Caco-2 (cell line): ENCODE data around the gene ZDHHC12. TPM values are rescaled to one million over a fixed set of nuclear protein-coding genes. Genes with fewer than 3 reads are reported as not detected.
"Not testable (repeated sequence)": the region's sequence is repeated elsewhere in the genome, so short reads cannot be mapped to it uniquely, and the experiment has no call there.

ENCODE experiments used
- BruUV-seq: library from RNA; stranded (reverse); fragments of 400-500 nt; replicated peaks from 2 replicates; lab custom pipeline; 2021; lab: Mats Ljungman, UMichigan
- CTCF ChIA-PET: fragments of 300-600 bp; sonication (Branson Sonifier 250); formaldehyde crosslinking; loops from one replicate; lab custom pipeline; 2022; ENCODE audit warnings: antibody characterized with exemption; lab: Charles Lee
- POLR2A ChIA-PET: fragments of 300-600 bp; sonication (Branson Sonifier 250); formaldehyde crosslinking; loops from one replicate; lab custom pipeline; 2022; ENCODE audit warnings: antibody characterized with exemption; lab: Charles Lee
- DNase-seq, 2 experiments: peaks; one replicate each; pipeline versions ENCODE4 v3.0.0 to v3.0.0-alpha.2; 2020 to 2022
- H3K27me3 ChIP-seq: replicated peaks from 2 replicates; pipeline ENCODE4 v1.6.0; 2011; ENCODE audit warnings: low read length; ENCODE audit not compliant: control insufficient read depth, insufficient read depth
- H3K36me3 ChIP-seq: 2 replicates; pipeline ENCODE4 v1.5.1; 2011; ENCODE audit warnings: low read length; ENCODE audit not compliant: control insufficient read depth, insufficient read depth
- H3K4me1 ChIP-seq: fragments of 250-450 bp; sonication (Bioruptor Pico); 2 replicates; pipeline ENCODE4 v1.5.1; 2020; ENCODE audit warnings: mild to moderate bottlenecking
- H3K4me3 ChIP-seq: 2 replicates; pipeline ENCODE4 v1.5.1; 2011; ENCODE audit warnings: low read depth, mild to moderate bottlenecking, control low read depth, low read length
- H3K9me3 ChIP-seq: fragments of 250-450 bp; sonication (Bioruptor Pico); 2 replicates; pipeline ENCODE4 v1.5.1; 2020; ENCODE audit warnings: mild to moderate bottlenecking, moderate library complexity
- H3K27ac Mint-ChIP-seq: one replicate; pipeline ENCODE4 v1.8.0; 2022; ENCODE audit warnings: mixed read lengths; ENCODE audit not compliant: unreplicated experiment
- H3K27me3 Mint-ChIP-seq: one replicate; pipeline ENCODE4 v1.8.0; 2022; ENCODE audit warnings: mixed read lengths; ENCODE audit not compliant: insufficient read depth, unreplicated experiment
- H3K36me3 Mint-ChIP-seq: one replicate; pipeline ENCODE4 v1.8.0; 2022; ENCODE audit warnings: mild to moderate bottlenecking, mixed read lengths; ENCODE audit not compliant: insufficient read depth, unreplicated experiment
- H3K4me1 Mint-ChIP-seq: one replicate; pipeline ENCODE4 v1.8.0; 2022; ENCODE audit warnings: low read depth, mixed read lengths; ENCODE audit not compliant: unreplicated experiment
- H3K4me3 Mint-ChIP-seq: one replicate; pipeline ENCODE4 v1.8.0; 2022; ENCODE audit warnings: mild to moderate bottlenecking, moderate library complexity, mixed read lengths; ENCODE audit not compliant: unreplicated experiment
- H3K9me3 Mint-ChIP-seq: one replicate; pipeline ENCODE4 v1.8.0; 2022; ENCODE audit warnings: mixed read lengths; ENCODE audit not compliant: unreplicated experiment
- intact Hi-C: fragments of 100-400 bp; cut with micrococcal nuclease; formaldehyde crosslinking; loops from one replicate; pipeline ENCODE4 v1.10.0; 2022; ENCODE audit not compliant: unreplicated experiment
- total RNA-seq: library from RNA; stranded (reverse); gene quantifications from 2 replicates; pipeline ENCODE4 v1.2.3, GENCODE V29; 2022
- TF ChIP-seq, protein P1 (sequence below), 2 experiments: fragments of 200-600 bp in 1 of 2; IDR thresholded peaks; 1 replicate in 1 of 2; 2 replicates in 1 of 2; pipeline versions ENCODE4 v1.5.1 to v1.8.0; 2011 to 2022; ENCODE audit warnings: antibody characterized with exemption in 1 of 2, control low read depth in 1 of 2, inconsistent platforms in 1 of 2, low read depth in 1 of 2, low read length in 1 of 2, mild to moderate bottlenecking in 1 of 2, moderate library complexity in 1 of 2; ENCODE audit not compliant: insufficient read depth in 1 of 2, severe bottlenecking in 1 of 2, unreplicated experiment in 1 of 2

ZDHHC12 gene
- total RNA-seq, 1 experiment from 2014 or later, result 73.7 TPM

DNA sequence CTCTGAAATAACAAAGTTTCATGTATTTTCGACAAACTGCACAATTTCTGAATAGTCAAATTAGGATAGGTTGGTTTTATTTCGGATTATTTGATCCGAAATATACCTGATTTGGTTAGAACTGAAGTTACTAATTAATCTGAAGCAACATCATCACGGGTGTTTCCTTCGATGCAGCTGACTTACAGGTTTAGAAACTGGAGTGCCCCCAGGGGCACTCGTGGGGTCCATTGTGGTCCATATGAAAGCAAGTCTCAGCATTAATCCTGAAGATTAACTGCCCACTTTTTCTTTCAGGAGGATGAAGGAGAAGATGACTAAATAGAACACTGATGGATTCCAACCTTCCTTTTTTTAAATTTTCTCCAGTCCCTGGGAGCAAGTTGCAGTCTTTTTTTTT, 29.6 kb downstream of the ZDHHC12 start:
- no peaks in the 10 kb centered on the region for H3K9me3 ChIP-seq
- ChIA-PET CTCF (no interaction called here), POLR2A (no interaction called here)
- H3K4me1 ChIP-seq, result peaks cover 8% of the 10 kb centered on the region; the same call in 1 of the 2 replicates
- H3K27me3 ChIP-seq, result no peaks in the 10 kb centered on the region
- Mint-ChIP-seq H3K4me3 (no peak overlapping the region), H3K27me3 (no peaks in the 10 kb centered on the region), H3K4me1 (peaks cover 24% of the 10 kb centered on the region), H3K9me3 (no peaks in the 10 kb centered on the region), H3K27ac (no peak overlapping the region), H3K36me3 (peaks cover 86% of the 10 kb centered on the region)
- no peak for DNase-seq
- BruUV-seq, result no TSS peak
- TF ChIP-seq, protein P1, sequence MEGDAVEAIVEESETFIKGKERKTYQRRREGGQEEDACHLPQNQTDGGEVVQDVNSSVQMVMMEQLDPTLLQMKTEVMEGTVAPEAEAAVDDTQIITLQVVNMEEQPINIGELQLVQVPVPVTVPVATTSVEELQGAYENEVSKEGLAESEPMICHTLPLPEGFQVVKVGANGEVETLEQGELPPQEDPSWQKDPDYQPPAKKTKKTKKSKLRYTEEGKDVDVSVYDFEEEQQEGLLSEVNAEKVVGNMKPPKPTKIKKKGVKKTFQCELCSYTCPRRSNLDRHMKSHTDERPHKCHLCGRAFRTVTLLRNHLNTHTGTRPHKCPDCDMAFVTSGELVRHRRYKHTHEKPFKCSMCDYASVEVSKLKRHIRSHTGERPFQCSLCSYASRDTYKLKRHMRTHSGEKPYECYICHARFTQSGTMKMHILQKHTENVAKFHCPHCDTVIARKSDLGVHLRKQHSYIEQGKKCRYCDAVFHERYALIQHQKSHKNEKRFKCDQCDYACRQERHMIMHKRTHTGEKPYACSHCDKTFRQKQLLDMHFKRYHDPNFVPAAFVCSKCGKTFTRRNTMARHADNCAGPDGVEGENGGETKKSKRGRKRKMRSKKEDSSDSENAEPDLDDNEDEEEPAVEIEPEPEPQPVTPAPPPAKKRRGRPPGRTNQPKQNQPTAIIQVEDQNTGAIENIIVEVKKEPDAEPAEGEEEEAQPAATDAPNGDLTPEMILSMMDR (IDR thresholded peaks at IDR 0.05; ENCODE audit: insufficient read depth in 1 of 2, low read depth in 1 of 2, low read length in 1 of 2, severe bottlenecking in 1 of 2, unreplicated experiment in 1 of 2), result no peak
- peaks cover 3% of the 10 kb centered on the region; the same call in 1 of the 2 replicates for H3K36me3 ChIP-seq
- intact Hi-C loops, result no loop called here
- no peak overlapping the region for H3K4me3 ChIP-seq

DNA sequence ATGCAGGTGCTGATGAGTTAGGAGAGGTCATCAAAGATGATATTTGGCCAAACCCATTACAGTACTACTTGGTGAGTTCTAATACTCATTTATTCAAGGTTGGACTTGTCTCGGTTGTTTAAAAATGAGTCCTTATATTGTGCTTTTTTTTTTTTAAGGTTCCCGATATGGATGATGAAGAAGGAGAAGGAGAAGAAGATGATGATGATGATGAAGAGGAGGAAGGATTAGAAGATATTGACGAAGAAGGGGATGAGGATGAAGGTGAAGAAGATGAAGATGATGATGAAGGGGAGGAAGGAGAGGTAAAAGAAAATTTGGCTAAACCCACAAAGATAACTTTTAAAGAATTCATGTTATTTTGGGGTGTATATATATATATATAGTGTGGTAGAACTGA, 30.2 kb downstream of the ZDHHC12 start:
- H3K36me3 ChIP-seq, H3K27me3 Mint-ChIP-seq, intact Hi-C loops, CTCF ChIA-PET, H3K27me3 ChIP-seq, H3K4me1 ChIP-seq, DNase-seq, H3K9me3 ChIP-seq, BruUV-seq, H3K9me3 Mint-ChIP-seq, H3K4me3 ChIP-seq, H3K4me3 Mint-ChIP-seq: not testable (repeated sequence)
- Mint-ChIP-seq H3K36me3 (peaks cover 92% of the 10 kb centered on the region), H3K4me1 (peaks cover 24% of the 10 kb centered on the region), H3K27ac (peak overlapping the region; percentile 24)
- POLR2A ChIA-PET, result interaction anchor here (0.7 kb wide), 1 partner anchor 13 kb away, joined by 3 read pairs; no protein-coding TSS in a partner anchor

GRCh38 chr9:128690684-128691034, 33.3 kb downstream of the ZDHHC12 start:
- H3K36me3 Mint-ChIP-seq, result peaks cover 81% of the 10 kb centered on the region
- DNase-seq, result no peak
- H3K27ac Mint-ChIP-seq, result peak overlapping the region; percentile 93
- intact Hi-C loops, result no loop called here
- ChIA-PET CTCF (no interaction called here), POLR2A (no interaction called here)
- no peaks in the 10 kb centered on the region for H3K27me3 ChIP-seq
- H3K4me1 ChIP-seq, result peaks cover 22% of the 10 kb centered on the region
- no peaks in the 10 kb centered on the region for H3K27me3 Mint-ChIP-seq
- peaks cover 3% of the 10 kb centered on the region; the same call in 1 of the 2 replicates for H3K36me3 ChIP-seq
- no peaks in the 10 kb centered on the region for H3K9me3 Mint-ChIP-seq
- no peaks in the 10 kb centered on the region for H3K9me3 ChIP-seq
- no TSS peak for BruUV-seq
- peak overlapping the region; percentile 96 for H3K4me3 Mint-ChIP-seq
- TF ChIP-seq, protein P1 (IDR thresholded peaks at IDR 0.05; ENCODE audit: insufficient read depth in 1 of 2, low read depth in 1 of 2, low read length in 1 of 2, severe bottlenecking in 1 of 2, unreplicated experiment in 1 of 2), result no peak
- H3K4me1 Mint-ChIP-seq, result peaks cover 29% of the 10 kb centered on the region
- peak overlapping the region; percentile 68 for H3K4me3 ChIP-seq
